H9 (cell line): ENCODE results near the gene GRK3. TPM values are rescaled to one million over a fixed set of nuclear protein-coding genes. Genes with fewer than 3 reads are reported as not detected.

Experiments
- DNase-seq: peaks from one replicate; pipeline ENCODE4 v3.0.0-alpha.2; 2017
- H2AFZ ChIP-seq: one replicate; pipeline ENCODE4 v1.6.1; 2013; ENCODE audit warnings: mild to moderate bottlenecking, low read length, control low read depth, moderate library complexity
- H2AK5ac ChIP-seq: 2 replicates; pipeline ENCODE4 v1.6.1; 2013; ENCODE audit warnings: low read length, control low read depth, mixed read lengths; ENCODE audit not compliant: insufficient read length
- H2BK120ac ChIP-seq: one replicate; pipeline ENCODE4 v1.6.1; 2013; ENCODE audit warnings: low read depth, mild to moderate bottlenecking, low read length, control low read depth, inconsistent platforms; ENCODE audit not compliant: poor library complexity, severe bottlenecking
- H2BK12ac ChIP-seq: 2 replicates; pipeline ENCODE4 v1.6.1; 2013; ENCODE audit warnings: low read length, control low read depth, mixed read lengths, low read depth; ENCODE audit not compliant: insufficient read length
- H2BK15ac ChIP-seq: 2 replicates; pipeline ENCODE4 v1.6.1; 2013; ENCODE audit warnings: low read depth, low read length, control low read depth
- H2BK20ac ChIP-seq: one replicate; pipeline ENCODE4 v1.6.1; 2013; ENCODE audit warnings: low read depth, mild to moderate bottlenecking, low read length, control low read depth, inconsistent platforms; ENCODE audit not compliant: poor library complexity, severe bottlenecking
- H2BK5ac ChIP-seq: 2 replicates; pipeline ENCODE4 v1.6.1; 2013; ENCODE audit warnings: low read length, control low read depth, mixed read lengths; ENCODE audit not compliant: insufficient read length
- H3K14ac ChIP-seq: 2 replicates; pipeline ENCODE4 v1.6.1; 2013; ENCODE audit warnings: low read length, control low read depth; ENCODE audit not compliant: insufficient read depth
- H3K18ac ChIP-seq: 2 replicates; pipeline ENCODE4 v1.6.1; 2013; ENCODE audit warnings: low read depth, mild to moderate bottlenecking, mixed read lengths, low read length, control low read depth; ENCODE audit not compliant: insufficient read length
- H3K23ac ChIP-seq: 2 replicates; pipeline ENCODE4 v1.6.1; 2013; ENCODE audit warnings: low read length, control low read depth, mixed read lengths, low read depth; ENCODE audit not compliant: insufficient read length
- H3K23me2 ChIP-seq: 2 replicates; pipeline ENCODE4 v1.6.1; 2013; ENCODE audit warnings: low read depth, mild to moderate bottlenecking, mixed read lengths, low read length, control low read depth; ENCODE audit not compliant: insufficient read length, poor library complexity, severe bottlenecking
- H3K27ac ChIP-seq: 2 replicates; pipeline ENCODE4 v1.5.1; 2013; ENCODE audit warnings: low read length, control low read depth, mixed read lengths, low read depth; ENCODE audit not compliant: insufficient read length
- H3K27me3 ChIP-seq: 2 replicates; pipeline ENCODE4 v1.6.1; 2013; ENCODE audit warnings: low read length, control low read depth, inconsistent platforms; ENCODE audit not compliant: insufficient read depth
- H3K4ac ChIP-seq: 2 replicates; pipeline ENCODE4 v1.6.1; 2013; ENCODE audit warnings: low read depth, mild to moderate bottlenecking, control low read depth, inconsistent platforms, low read length, moderate library complexity
- H3K4me1 ChIP-seq: 2 replicates; pipeline ENCODE4 v1.6.1; 2013; ENCODE audit warnings: low read length, control low read depth, inconsistent platforms; ENCODE audit not compliant: insufficient read depth
- H3K4me2 ChIP-seq: 2 replicates; pipeline ENCODE4 v1.6.1; 2013; ENCODE audit warnings: low read length, control low read depth, mixed read lengths; ENCODE audit not compliant: insufficient read length, insufficient read depth
- H3K56ac ChIP-seq: 2 replicates; pipeline ENCODE4 v1.6.1; 2013; ENCODE audit warnings: low read depth, mild to moderate bottlenecking, mixed read lengths, low read length, control low read depth; ENCODE audit not compliant: insufficient read length
- H3K79me1 ChIP-seq: 2 replicates; pipeline ENCODE4 v1.6.1; 2013; ENCODE audit warnings: low read depth, mild to moderate bottlenecking, moderate library complexity, low read length, control low read depth, inconsistent platforms; ENCODE audit not compliant: insufficient read depth, poor library complexity, severe bottlenecking
- H3K79me2 ChIP-seq: 2 replicates; pipeline ENCODE4 v1.6.1; 2013; ENCODE audit warnings: low read length, control low read depth, inconsistent platforms; ENCODE audit not compliant: insufficient read depth
- H3K9ac ChIP-seq: 2 replicates; pipeline ENCODE4 v1.6.1; 2013; ENCODE audit warnings: low read length, control low read depth, mixed read lengths; ENCODE audit not compliant: insufficient read length; ENCODE audit errors: extremely low read depth
- H3K9me3 ChIP-seq: one replicate; pipeline ENCODE4 v1.6.1; 2013; ENCODE audit warnings: low read depth, low read length, inconsistent platforms; ENCODE audit not compliant: control insufficient read depth
- H3T11ph ChIP-seq: one replicate; pipeline ENCODE4 v1.6.1; 2013; ENCODE audit warnings: mild to moderate bottlenecking, low read length, control low read depth, inconsistent platforms
- H4K20me1 ChIP-seq: one replicate; pipeline ENCODE4 v1.6.1; 2013; ENCODE audit not compliant: control insufficient read depth, insufficient read length, insufficient read depth
- H4K5ac ChIP-seq: 2 replicates; pipeline ENCODE4 v1.6.1; 2013; ENCODE audit warnings: low read depth, mild to moderate bottlenecking, mixed read lengths, low read length, control low read depth; ENCODE audit not compliant: insufficient read length
- H4K8ac ChIP-seq: replicated peaks from 2 replicates; pipeline ENCODE4 v1.6.1; 2013; ENCODE audit warnings: low read length, control low read depth, mixed read lengths, low read depth; ENCODE audit not compliant: insufficient read length
- H4K91ac ChIP-seq: 2 replicates; pipeline ENCODE4 v1.6.1; 2013; ENCODE audit warnings: low read depth, mild to moderate bottlenecking, moderate library complexity, mixed read lengths, low read length, control low read depth; ENCODE audit not compliant: insufficient read length
- H3K27ac Mint-ChIP-seq, 3 experiments: 2 replicates in 2 of 3; 3 replicates in 1 of 3; pipeline ENCODE4 v1.8.0; 2020 to 2021; ENCODE audit warnings: mixed read lengths in 3 of 3, mild to moderate bottlenecking in 1 of 3, moderate library complexity in 1 of 3
- H3K27me3 Mint-ChIP-seq: 2 replicates; pipeline ENCODE4 v1.8.0; 2021; ENCODE audit warnings: low read depth, mild to moderate bottlenecking, moderate library complexity, mixed read lengths
- H3K36me3 Mint-ChIP-seq, 3 experiments: 2 replicates in 2 of 3; 3 replicates in 1 of 3; pipeline ENCODE4 v1.8.0; 2020 to 2021; ENCODE audit warnings: low read depth in 3 of 3, mixed read lengths in 3 of 3; ENCODE audit not compliant: insufficient read depth in 1 of 3
- H3K4me1 Mint-ChIP-seq, 2 experiments: 2 replicates each; pipeline ENCODE4 v1.8.0; 2020; ENCODE audit warnings: mixed read lengths in 2 of 2
- H3K4me3 Mint-ChIP-seq, 2 experiments: 2 replicates in 1 of 2; 3 replicates in 1 of 2; pipeline ENCODE4 v1.8.0; 2020 to 2021; ENCODE audit warnings: mild to moderate bottlenecking in 2 of 2, mixed read lengths in 2 of 2, moderate library complexity in 1 of 2
- H3K9me3 Mint-ChIP-seq, 2 experiments: 2 replicates in 1 of 2; 3 replicates in 1 of 2; pipeline ENCODE4 v1.8.0; 2020; ENCODE audit warnings: mild to moderate bottlenecking in 2 of 2, mixed read lengths in 2 of 2, moderate library complexity in 1 of 2
- WGBS: extraction: QIAGEN DNeasy Blood & Tissue Kit; methylation state at CpG from one replicate; pipeline ENCODE4 v1.1.7; 2013; ENCODE audit warnings: missing lambda C conversion rate, low lambda C conversion rate, mixed read lengths; ENCODE audit not compliant: insufficient read length; ENCODE audit errors: extremely low coverage; 5-methylcytosine and 5-hydroxymethylcytosine counted together
- total RNA-seq: library from RNA; stranded (reverse); gene quantifications from 2 replicates; pipeline ENCODE4 v1.2.1, GENCODE V29; 2021
- TF ChIP-seq, protein P1 (sequence below): fragments of 200-600 bp; sonication (generic); conservative IDR thresholded peaks from 3 replicates; pipeline ENCODE4 v1.8.0; 2021; ENCODE audit warnings: antibody characterized with exemption, mild to moderate bottlenecking

The GRK3 gene
- total RNA-seq, 1 experiment from 2014 or later, result 23.9 TPM

DNA sequence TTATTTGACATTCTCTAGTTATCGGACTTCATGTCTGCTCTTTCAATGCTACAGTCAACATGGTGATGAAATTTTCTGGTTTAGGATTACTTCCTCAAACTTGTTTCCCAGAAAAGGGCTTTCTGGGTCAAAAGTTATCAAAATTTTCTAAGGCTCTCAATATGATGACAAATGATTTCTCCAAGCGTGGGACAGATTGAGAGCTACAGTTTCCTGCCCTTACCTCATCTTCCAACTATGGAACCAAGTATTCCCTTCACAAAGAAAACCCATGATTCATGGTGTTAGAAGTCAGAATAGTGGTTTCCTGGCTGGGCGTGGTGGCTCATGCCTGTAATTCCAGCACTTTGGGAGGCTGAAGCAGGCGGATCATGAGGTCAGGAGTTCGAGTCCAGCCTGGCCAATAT is 195.4 kb downstream of the GRK3 start:
- Mint-ChIP-seq H3K27ac (no peak overlapping the region), H3K36me3 (no peaks in the 10 kb centered on the region)
- H3K4me2 ChIP-seq, result no peak overlapping the region

More for the DNA sequence above, 195.4 kb downstream of the GRK3 start:
- no peaks in the 10 kb centered on the region for H3K79me2 ChIP-seq
- no peak overlapping the region for H2BK20ac ChIP-seq
- no peak overlapping the region for H3K56ac ChIP-seq
- no peak overlapping the region for H4K91ac ChIP-seq
- no peak overlapping the region for H2BK5ac ChIP-seq
- no peaks in the 10 kb centered on the region for H3K4me1 ChIP-seq
- no peak overlapping the region for H4K8ac ChIP-seq
- Mint-ChIP-seq H3K9me3 (no peaks in the 10 kb centered on the region), H3K27me3 (peaks cover 1% of the 10 kb centered on the region; the same call in 1 of the 2 replicates), H3K4me1 (no peaks in the 10 kb centered on the region), H3K4me3 (no peak overlapping the region)
- H2BK120ac ChIP-seq, result no peak overlapping the region
- no peaks in the 10 kb centered on the region for H3K9me3 ChIP-seq
- H3K14ac ChIP-seq, result no peak overlapping the region
- H2BK12ac ChIP-seq, result no peak overlapping the region
- H3K4ac ChIP-seq, result no peak overlapping the region
- H2BK15ac ChIP-seq, result no peak overlapping the region
- H2AK5ac ChIP-seq, result no peak overlapping the region
- no peak overlapping the region for H3K18ac ChIP-seq
- no peak overlapping the region for H3K27ac ChIP-seq
- DNase-seq, result no peak
- no peak overlapping the region for H3K9ac ChIP-seq
- no peaks in the 10 kb centered on the region for H3K27me3 ChIP-seq
- H3T11ph ChIP-seq, result no peak overlapping the region
- TF ChIP-seq, protein P1, sequence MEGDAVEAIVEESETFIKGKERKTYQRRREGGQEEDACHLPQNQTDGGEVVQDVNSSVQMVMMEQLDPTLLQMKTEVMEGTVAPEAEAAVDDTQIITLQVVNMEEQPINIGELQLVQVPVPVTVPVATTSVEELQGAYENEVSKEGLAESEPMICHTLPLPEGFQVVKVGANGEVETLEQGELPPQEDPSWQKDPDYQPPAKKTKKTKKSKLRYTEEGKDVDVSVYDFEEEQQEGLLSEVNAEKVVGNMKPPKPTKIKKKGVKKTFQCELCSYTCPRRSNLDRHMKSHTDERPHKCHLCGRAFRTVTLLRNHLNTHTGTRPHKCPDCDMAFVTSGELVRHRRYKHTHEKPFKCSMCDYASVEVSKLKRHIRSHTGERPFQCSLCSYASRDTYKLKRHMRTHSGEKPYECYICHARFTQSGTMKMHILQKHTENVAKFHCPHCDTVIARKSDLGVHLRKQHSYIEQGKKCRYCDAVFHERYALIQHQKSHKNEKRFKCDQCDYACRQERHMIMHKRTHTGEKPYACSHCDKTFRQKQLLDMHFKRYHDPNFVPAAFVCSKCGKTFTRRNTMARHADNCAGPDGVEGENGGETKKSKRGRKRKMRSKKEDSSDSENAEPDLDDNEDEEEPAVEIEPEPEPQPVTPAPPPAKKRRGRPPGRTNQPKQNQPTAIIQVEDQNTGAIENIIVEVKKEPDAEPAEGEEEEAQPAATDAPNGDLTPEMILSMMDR, result no peak
- H4K5ac ChIP-seq, result no peak overlapping the region
- no peaks in the 10 kb centered on the region for H4K20me1 ChIP-seq
- no peak overlapping the region for H3K23ac ChIP-seq
- H3K79me1 ChIP-seq, result no peaks in the 10 kb centered on the region
- WGBS, result no CpG with 5 or more reads among the region's 5 CpGs
- no peaks in the 10 kb centered on the region for H3K23me2 ChIP-seq
- H2AFZ ChIP-seq, result no peak overlapping the region
